Panc1 (cell line): ENCODE data around the gene JMJD1C.

Experiments
- CTCF ChIP-seq: fragments of 450-650 bp; IDR thresholded peaks from 2 replicates; pipeline ENCODE4 v1.5.1; 2017; ENCODE audit warnings: mild to moderate bottlenecking
- SIN3A ChIP-seq: IDR thresholded peaks from 2 replicates; pipeline ENCODE4 v1.6.1; 2012; ENCODE audit warnings: low read depth, mild to moderate bottlenecking, low read length, moderate library complexity, borderline replicate concordance; ENCODE audit not compliant: insufficient read depth
- TCF7L2 ChIP-seq: IDR thresholded peaks from 2 replicates; pipeline ENCODE4 v1.6.1; 2011; ENCODE audit warnings: mild to moderate bottlenecking, low read depth, low read length, inconsistent platforms

- no peak for TF ChIP-seq CTCF
- TF ChIP-seq TCF7L2 = no peak
- no peak for TF ChIP-seq SIN3A
These were observed 14.5 kb upstream of the JMJD1C start for GRCh38 chr10:63480237-63480636.
